Skeletal muscle tissue (tissue), 4 donors: ENCODE results near the gene SELENOP. TPM values are rescaled to one million over a fixed set of nuclear protein-coding genes. Genes with fewer than 3 reads are reported as not detected.
"Not testable (repeated sequence)": the region's sequence is repeated elsewhere in the genome, so short reads cannot be mapped to it uniquely, and the experiment has no call there.

Source experiments
- H3K27ac ChIP-seq: one replicate; pipeline ENCODE4 v1.7.0; 2013; ENCODE audit warnings: mild to moderate bottlenecking, low read depth, low read length, inconsistent platforms
- H3K27me3 ChIP-seq, 3 donors: one replicate each; pipeline ENCODE4 v1.7.0; 2013; ENCODE audit warnings: low read length in 3 of 3; ENCODE audit not compliant: control insufficient read depth in 3 of 3, insufficient read depth in 3 of 3
- H3K36me3 ChIP-seq, 3 donors: one replicate each; pipeline ENCODE4 v1.7.0; 2013; ENCODE audit warnings: low read length in 3 of 3; ENCODE audit not compliant: control insufficient read depth in 3 of 3, insufficient read depth in 3 of 3
- H3K4me1 ChIP-seq, 3 donors: one replicate each; pipeline ENCODE4 v1.7.0; 2013; ENCODE audit warnings: low read length in 3 of 3, mild to moderate bottlenecking in 3 of 3; ENCODE audit not compliant: control insufficient read depth in 3 of 3, insufficient read depth in 3 of 3
- H3K4me3 ChIP-seq, 3 donors: one replicate each; pipeline ENCODE4 v1.7.0; 2013; ENCODE audit warnings: low read length in 3 of 3
- H3K9ac ChIP-seq, 3 donors: one replicate each; pipeline ENCODE4 v1.7.0; 2013; ENCODE audit warnings: low read length in 3 of 3, mild to moderate bottlenecking in 3 of 3, moderate library complexity in 2 of 3, low read depth in 1 of 3
- H3K9me3 ChIP-seq, 3 donors: one replicate each; pipeline ENCODE4 v1.7.0; 2013; ENCODE audit warnings: low read length in 3 of 3; ENCODE audit not compliant: control insufficient read depth in 3 of 3
- total RNA-seq: library from RNA; depleted of rRNA; stranded (reverse); fragments of >200 nt; gene quantifications from one replicate; pipeline ENCODE4 v1.2.3, GENCODE V29; 2014
- donor health status: Osteomylitis.

SELENOP gene
- total RNA-seq, 1 donor from 2014 or later = 179 TPM

DNA sequence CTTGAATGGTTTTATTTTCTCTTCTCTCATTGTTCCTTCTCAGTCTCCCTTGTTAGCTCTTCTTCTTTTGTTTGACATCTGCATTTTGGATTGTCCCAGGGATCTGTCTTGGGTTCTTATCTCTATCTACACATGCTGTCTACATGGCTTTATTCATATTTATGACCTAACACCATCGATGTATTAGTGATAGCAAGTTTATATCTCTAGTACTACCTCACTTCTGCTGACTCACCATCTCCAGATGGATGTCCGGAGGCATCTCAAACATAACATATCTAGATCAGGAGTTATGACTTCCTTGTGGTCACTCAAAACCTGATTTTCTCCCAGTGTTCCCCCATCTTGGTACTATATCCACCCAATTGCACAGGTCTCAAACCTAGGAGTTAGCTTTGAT is 19.2 kb upstream of the SELENOP start:
- Histone ChIP-seq H3K9ac (no peak overlapping the region), H3K27ac (no peak overlapping the region), H3K4me1 (no peaks in the 10 kb centered on the region), H3K9me3 (no peaks in the 10 kb centered on the region), H3K27me3 (no peaks in the 10 kb centered on the region), H3K4me3 (no peak overlapping the region), H3K36me3 (no peaks in the 10 kb centered on the region)

DNA sequence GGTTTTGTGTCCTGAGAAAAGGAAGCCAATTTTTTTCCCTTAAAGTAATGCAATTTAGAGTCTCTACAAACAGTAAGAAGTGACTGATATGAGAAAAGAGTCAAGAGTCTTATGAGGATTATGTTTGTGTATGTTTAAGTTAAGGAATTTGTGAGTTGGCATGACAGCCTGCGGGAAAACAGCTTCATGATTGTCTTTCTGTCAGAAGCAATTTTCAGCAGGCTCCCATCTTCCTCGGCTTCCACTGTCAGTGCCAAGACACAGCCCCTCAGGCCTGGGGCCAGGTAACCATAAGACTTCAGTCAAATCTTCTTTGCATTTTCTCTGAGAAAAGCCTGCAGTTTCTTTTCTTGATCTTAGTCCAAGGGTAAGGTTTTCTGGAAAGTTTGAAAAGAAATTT is 17.0 kb upstream of the SELENOP start:
- H3K9me3 ChIP-seq = no peaks in the 10 kb centered on the region
- H3K27ac ChIP-seq = no peak overlapping the region
- H3K9ac ChIP-seq = no peak overlapping the region
- no peaks in the 10 kb centered on the region for H3K27me3 ChIP-seq
- no peaks in the 10 kb centered on the region for H3K36me3 ChIP-seq
- no peaks in the 10 kb centered on the region for H3K4me1 ChIP-seq
- no peak overlapping the region for H3K4me3 ChIP-seq

DNA sequence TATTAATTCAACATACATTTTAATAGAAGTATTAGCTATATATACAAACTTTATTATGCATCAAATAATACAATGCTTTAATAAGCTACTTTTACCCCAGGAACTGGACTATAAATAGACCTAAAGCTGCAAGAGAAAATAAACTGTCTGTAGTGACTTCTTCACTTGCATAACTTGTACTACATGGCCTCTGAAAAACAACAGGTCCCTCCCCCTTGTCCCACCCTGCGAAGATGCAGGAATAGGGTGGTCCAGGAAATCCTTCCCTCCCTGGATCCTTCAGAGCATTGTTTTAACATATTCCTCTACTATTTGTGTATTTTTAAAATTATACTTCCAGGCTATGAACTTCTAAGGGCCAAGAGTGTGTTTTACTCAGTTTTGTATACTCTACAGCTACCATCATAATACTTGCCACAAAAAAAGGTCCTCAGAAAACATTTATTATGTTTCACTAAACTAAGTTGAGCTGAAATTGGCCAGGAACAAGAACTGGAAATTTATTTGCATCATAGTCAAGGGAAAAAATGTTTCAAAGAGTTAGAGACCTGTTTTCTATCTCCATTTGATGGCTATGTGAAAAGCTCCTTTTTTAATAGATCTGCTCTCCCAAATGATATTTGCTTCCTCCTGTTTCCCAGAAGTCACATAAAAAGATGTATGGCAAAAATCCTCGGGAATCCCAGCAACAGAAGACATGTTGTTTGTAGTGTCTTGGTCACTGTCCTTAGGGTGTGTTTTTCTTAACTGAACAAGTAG is 15.2 kb upstream of the SELENOP start:
- Histone ChIP-seq H3K4me3 (no peak overlapping the region), H3K4me1 (no peaks in the 10 kb centered on the region), H3K27me3 (no peaks in the 10 kb centered on the region), H3K9ac (no peak overlapping the region), H3K9me3 (no peaks in the 10 kb centered on the region), H3K36me3 (no peaks in the 10 kb centered on the region), H3K27ac (no peak overlapping the region)

DNA sequence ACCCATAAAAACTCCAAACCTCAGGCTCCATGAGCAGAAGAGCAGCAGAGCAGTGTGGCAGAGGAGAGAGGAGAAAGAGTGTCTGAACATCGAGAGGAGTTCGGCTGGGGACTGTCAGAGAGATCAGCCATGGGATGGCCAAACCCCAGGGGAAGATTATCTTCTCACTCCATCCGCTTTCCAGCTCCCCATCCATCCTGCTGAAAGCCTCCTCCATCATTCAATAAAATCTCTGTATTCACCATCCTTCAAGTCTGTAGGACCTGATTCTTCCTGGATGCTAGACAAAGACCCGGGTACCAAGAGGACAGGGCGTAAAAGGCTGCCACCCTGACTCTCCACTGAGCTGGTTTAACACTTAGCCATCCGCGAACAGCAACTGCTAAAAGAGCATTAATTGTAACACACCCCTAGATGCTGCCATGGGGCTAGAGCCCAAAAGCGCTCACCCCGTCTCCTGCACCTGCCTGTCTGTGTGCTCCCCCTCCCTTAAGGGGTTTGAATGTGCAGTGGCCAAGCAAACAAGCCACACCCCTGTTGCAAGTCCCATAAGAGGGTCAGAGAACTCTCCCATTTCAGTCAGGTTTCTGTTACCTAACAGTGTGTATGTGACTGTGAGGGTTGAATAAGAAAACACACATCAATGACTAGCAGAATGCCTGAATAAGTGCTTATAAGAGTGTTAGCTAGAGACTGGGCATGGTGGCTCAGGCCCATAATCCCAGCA is 13.9 kb upstream of the SELENOP start:
- Histone ChIP-seq H3K9ac (no peak overlapping the region), H3K9me3 (no peaks in the 10 kb centered on the region), H3K27me3 (no peaks in the 10 kb centered on the region), H3K27ac (no peak overlapping the region), H3K36me3 (no peaks in the 10 kb centered on the region), H3K4me1 (no peaks in the 10 kb centered on the region), H3K4me3 (no peak overlapping the region)

DNA sequence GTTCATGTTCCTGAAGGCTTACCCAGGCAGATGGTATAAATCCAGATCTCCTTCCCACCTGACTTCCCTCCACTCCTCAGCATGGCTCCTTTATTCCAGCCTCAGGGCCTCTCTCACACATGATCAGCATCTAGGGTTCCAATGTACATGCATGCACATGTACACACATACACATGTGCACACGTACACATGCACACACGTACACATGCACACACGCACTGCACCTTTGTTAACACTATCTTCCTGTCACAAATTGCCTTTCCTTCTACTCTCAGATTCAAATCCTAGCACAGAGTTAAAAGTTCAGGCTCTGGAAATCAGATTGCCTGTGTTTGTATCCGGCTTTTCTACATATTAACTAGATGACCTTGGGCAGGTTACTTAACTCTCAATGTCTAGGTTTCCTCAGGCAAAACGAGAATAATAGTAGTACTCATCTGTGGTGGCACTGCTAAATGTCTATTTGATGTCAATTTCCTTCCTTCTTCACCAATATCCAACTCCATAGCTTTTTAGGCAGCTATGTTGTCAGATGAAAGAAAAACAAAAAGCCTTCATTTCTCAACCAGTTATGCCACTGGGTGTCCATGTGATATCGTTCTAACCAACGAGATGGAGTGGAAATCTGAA is 12.8 kb upstream of the SELENOP start:
- H3K4me1 ChIP-seq = no peaks in the 10 kb centered on the region
- H3K27ac ChIP-seq = no peak overlapping the region
- no peaks in the 10 kb centered on the region for H3K9me3 ChIP-seq
- no peaks in the 10 kb centered on the region for H3K27me3 ChIP-seq
- H3K36me3 ChIP-seq = no peaks in the 10 kb centered on the region
- H3K4me3 ChIP-seq = no peak overlapping the region
- no peak overlapping the region for H3K9ac ChIP-seq

DNA sequence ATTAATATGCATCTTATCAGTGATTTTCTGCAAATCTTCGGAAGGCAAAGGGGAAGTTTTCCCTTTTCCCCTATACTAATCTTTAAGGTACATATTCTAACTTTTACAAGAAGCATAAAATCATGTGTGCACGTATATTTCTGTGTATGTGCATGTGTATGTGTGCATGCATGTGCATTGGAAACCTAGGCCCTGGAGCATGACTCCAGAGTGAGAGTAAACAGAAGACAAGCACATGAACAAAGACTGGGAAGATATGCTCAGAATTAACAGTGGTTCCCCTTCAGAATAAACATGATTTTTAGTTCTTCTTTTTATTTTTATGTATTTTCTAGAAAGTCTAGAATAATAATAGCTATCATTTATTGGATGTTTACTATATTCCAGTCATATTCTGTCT is 10.9 kb upstream of the SELENOP start:
- Histone ChIP-seq H3K27me3 (no peaks in the 10 kb centered on the region), H3K9me3 (no peaks in the 10 kb centered on the region), H3K36me3 (no peaks in the 10 kb centered on the region), H3K4me3 (no peak overlapping the region), H3K9ac (no peak overlapping the region), H3K27ac (no peak overlapping the region), H3K4me1 (no peaks in the 10 kb centered on the region)

DNA sequence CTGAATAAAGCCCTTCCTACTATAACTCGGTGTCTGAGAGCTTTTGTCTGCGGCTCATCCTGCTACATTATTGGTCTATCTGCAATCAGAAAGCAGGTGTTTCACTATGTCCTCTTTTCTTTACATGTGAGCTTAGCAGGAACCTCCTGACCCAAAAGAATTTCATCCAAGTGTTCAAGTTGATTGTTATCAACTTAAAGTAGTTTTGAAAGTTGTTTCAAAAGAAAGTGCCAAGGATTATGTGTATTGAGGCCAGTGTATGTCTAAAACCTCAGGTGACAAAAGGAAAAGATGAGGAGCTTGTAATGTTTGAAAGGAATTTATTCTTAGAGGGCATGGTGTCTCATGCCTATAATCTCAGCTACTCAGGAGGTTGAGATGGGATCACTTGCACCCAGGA is 8.1 kb upstream of the SELENOP start:
- H3K4me1 ChIP-seq = no peaks in the 10 kb centered on the region
- no peak overlapping the region for H3K4me3 ChIP-seq
- no peaks in the 10 kb centered on the region for H3K27me3 ChIP-seq
- no peaks in the 10 kb centered on the region for H3K36me3 ChIP-seq
- H3K27ac ChIP-seq = no peak overlapping the region
- H3K9ac ChIP-seq = no peak overlapping the region
- H3K9me3 ChIP-seq = no peaks in the 10 kb centered on the region

DNA sequence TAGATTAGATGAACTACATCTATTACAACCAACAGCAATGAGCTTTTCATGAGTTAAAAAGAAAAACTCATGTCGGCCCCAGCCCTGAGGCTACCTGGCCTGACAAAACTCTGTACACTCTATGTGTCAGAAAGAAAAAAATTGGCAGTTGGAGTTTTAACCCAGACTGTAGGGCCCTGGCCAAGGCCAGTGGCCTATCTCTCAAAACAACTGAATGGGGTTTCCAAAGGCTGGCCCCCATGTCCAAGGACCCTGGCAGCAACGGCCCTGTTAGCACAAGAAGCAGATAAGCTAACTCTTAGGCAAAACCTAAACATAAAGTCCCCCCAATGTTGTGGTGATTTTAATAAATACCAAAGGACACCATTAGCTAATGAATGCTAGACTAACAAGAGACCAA is 4.9 kb upstream of the SELENOP start:
- not testable (repeated sequence) for H3K9me3 ChIP-seq, H3K4me3 ChIP-seq, H3K27me3 ChIP-seq, H3K9ac ChIP-seq, H3K27ac ChIP-seq, H3K36me3 ChIP-seq
- peaks cover 7 to 20% (median 15%) of the 10 kb centered on the region in 3 donors for H3K4me1 ChIP-seq

DNA sequence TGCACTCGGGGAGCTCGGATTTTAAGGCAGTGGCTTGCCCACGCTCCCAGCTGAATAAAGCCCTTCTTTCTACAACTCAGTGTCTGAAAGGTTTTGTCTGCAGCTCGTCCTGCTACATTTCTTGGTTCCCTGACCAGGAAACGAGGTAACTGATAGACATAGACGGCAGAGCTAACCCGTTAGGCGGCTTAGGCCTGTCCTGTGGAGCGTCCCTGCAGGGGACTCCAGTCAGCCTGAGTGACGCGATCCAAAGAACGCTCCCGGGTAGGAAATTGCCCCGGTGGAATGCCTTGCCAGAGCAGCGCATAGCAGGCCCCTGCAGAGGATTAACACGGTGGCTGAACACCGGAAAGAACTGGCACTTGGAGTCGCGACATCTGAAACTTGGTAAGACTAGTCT is 1.8 kb upstream of the SELENOP start:
- H3K36me3 ChIP-seq = no peaks in the 10 kb centered on the region
- peak overlapping the region in 2 of 3 donors; percentile 4 to 37 for H3K4me3 ChIP-seq
- H3K27ac ChIP-seq = peak overlapping the region; percentile 97
- H3K9ac ChIP-seq = peak overlapping the region; percentile 62 to 75 (median 64)
- no peaks in the 10 kb centered on the region for H3K27me3 ChIP-seq
- H3K4me1 ChIP-seq = peaks cover 7 to 22% (median 20%) of the 10 kb centered on the region in 3 donors
- H3K9me3 ChIP-seq = no peaks in the 10 kb centered on the region

DNA sequence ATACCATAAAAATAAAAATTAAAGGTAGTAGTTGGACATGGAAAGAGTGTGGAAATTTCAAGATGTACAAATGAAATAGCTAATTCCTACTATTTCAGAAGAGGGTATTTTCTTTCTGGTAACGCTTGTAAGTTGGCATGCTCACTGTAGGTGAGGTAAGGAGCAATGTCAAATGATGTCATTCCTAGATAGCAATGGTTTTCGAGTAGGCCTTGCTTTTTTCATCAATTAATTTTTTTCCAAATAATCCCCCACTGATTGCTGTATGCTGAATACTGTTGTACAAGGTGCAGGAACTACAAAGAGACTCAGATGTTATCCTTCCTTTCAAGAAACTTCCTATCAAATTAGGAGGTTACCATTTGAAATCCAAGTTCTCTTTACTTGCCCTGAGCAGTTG is 928 bp upstream of the SELENOP start:
- H3K36me3 ChIP-seq = peaks cover 0 to 5% (median 5%) of the 10 kb centered on the region in 3 donors
- H3K4me3 ChIP-seq = peak overlapping the region in 1 of 3 donors; percentile 98
- H3K9me3 ChIP-seq = no peaks in the 10 kb centered on the region
- no peaks in the 10 kb centered on the region for H3K27me3 ChIP-seq
- H3K4me1 ChIP-seq = peaks cover 7 to 28% (median 24%) of the 10 kb centered on the region in 3 donors
- peak overlapping the region; percentile 97 for H3K27ac ChIP-seq
- peak overlapping the region in 2 of 3 donors; percentile 27 to 82 for H3K9ac ChIP-seq
